ENCODE measurements around the gene BCL2. TPM values are rescaled to one million over a fixed set of nuclear protein-coding genes. Genes with fewer than 3 reads are reported as not detected.

Gene BCL2
- polyA plus RNA-seq, 1 of the 3 experiments (the other 2 are of a cell fraction) = 1.5 TPM

GRCh38 chr18:63346480-63347183, 27.1 kb upstream of the BCL2 start (continued):
- TF ChIP-seq CTCF (IDR thresholded peaks at IDR 0.05) (no peak), USF2 (IDR thresholded peaks at IDR 0.05; ENCODE audit: borderline replicate concordance, low read depth, low read length) (no peak), GATA2 (CRISPR knock-in tag; IDR thresholded peaks at IDR 0.05) (no peak), TAF1 (IDR thresholded peaks at IDR 0.05; ENCODE audit: borderline replicate concordance, low read depth, low read length) (no peak), CHD2 (IDR thresholded peaks at IDR 0.05; ENCODE audit: low read length, partially characterized antibody) (no peak), RAD21 (IDR thresholded peaks at IDR 0.05; ENCODE audit: low read length) (no peak)
- TF ChIP-seq, protein P1, sequence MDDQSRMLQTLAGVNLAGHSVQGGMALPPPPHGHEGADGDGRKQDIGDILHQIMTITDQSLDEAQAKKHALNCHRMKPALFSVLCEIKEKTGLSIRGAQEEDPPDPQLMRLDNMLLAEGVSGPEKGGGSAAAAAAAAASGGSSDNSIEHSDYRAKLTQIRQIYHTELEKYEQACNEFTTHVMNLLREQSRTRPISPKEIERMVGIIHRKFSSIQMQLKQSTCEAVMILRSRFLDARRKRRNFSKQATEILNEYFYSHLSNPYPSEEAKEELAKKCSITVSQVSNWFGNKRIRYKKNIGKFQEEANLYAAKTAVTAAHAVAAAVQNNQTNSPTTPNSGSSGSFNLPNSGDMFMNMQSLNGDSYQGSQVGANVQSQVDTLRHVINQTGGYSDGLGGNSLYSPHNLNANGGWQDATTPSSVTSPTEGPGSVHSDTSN (IDR thresholded peaks at IDR 0.05) = no peak
- TF ChIP-seq, protein P2, sequence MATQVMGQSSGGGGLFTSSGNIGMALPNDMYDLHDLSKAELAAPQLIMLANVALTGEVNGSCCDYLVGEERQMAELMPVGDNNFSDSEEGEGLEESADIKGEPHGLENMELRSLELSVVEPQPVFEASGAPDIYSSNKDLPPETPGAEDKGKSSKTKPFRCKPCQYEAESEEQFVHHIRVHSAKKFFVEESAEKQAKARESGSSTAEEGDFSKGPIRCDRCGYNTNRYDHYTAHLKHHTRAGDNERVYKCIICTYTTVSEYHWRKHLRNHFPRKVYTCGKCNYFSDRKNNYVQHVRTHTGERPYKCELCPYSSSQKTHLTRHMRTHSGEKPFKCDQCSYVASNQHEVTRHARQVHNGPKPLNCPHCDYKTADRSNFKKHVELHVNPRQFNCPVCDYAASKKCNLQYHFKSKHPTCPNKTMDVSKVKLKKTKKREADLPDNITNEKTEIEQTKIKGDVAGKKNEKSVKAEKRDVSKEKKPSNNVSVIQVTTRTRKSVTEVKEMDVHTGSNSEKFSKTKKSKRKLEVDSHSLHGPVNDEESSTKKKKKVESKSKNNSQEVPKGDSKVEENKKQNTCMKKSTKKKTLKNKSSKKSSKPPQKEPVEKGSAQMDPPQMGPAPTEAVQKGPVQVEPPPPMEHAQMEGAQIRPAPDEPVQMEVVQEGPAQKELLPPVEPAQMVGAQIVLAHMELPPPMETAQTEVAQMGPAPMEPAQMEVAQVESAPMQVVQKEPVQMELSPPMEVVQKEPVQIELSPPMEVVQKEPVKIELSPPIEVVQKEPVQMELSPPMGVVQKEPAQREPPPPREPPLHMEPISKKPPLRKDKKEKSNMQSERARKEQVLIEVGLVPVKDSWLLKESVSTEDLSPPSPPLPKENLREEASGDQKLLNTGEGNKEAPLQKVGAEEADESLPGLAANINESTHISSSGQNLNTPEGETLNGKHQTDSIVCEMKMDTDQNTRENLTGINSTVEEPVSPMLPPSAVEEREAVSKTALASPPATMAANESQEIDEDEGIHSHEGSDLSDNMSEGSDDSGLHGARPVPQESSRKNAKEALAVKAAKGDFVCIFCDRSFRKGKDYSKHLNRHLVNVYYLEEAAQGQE (IDR thresholded peaks at IDR 0.05; ENCODE audit: low read depth, low read length) = no peak

DNA sequence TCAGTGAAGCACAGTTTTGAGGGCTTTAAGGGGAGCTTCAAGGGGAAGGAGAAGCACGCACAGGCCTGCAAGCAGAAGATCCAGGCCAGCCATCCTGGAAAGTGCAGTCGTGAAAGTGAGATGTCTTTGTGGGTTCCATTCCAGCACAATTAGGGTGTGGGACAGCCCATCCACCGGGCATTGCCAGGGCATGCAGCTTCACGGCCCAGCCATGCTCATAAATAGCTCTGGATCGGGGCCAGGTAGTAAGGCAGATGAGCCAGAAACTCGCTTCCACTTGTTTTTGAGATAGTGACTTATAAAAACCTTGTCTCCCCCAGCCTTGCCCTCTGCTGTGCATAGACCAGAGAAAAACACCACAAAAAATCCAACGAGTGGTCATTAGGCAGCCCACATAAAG, 26.5 kb upstream of the BCL2 start:
- Histone ChIP-seq H3K9ac (no peak overlapping the region), H2AFZ (ENCODE audit: low read depth) (no peak overlapping the region), H3K79me2 (ENCODE audit: insufficient read depth) (no peaks in the 10 kb centered on the region; the same call in 1 of the 2 replicates), H3K4me3 (ENCODE audit: low read depth in 2 of 2, low read length in 1 of 2) (no peak overlapping the region), H3F3A (replicated peaks; ENCODE audit: insufficient read depth) (peaks cover 9% of the 10 kb centered on the region), H3K4me2 (no peak overlapping the region), H4K20me1 (ENCODE audit: insufficient read depth) (no peaks in the 10 kb centered on the region), H3K27ac (ENCODE audit: low read depth in 2 of 2, low read length in 1 of 2) (no peak overlapping the region), H3K36me3 (replicated peaks in 1 of 2; ENCODE audit: control insufficient read depth in 1 of 2, insufficient read depth in 2 of 2, low read length in 1 of 2) (peaks cover 51 to 64% of the 10 kb centered on the region in 2 experiments), H3K4me1 (ENCODE audit: control insufficient read depth in 1 of 2, insufficient read depth in 2 of 2, low read depth in 1 of 2, low read length in 1 of 2) (peaks cover 0 to 7% of the 10 kb centered on the region in 2 experiments; a peak in 1 of 4 replicates), H3K27me3 (ENCODE audit: insufficient read depth) (no peaks in the 10 kb centered on the region), H3K9me2 (no peaks in the 10 kb centered on the region), H3K9me3 (no peaks in the 10 kb centered on the region)
- CTCF ChIA-PET = interaction anchor here (1.5 to 1.7 kb wide), 2 partner anchors 93 to 321 kb away, joined by 4 to 6 read pairs; no protein-coding TSS in a partner anchor
- 82% methylated on average over 7 of the region's 7 CpGs for WGBS (ENCODE audit: low lambda C conversion rate)
- no peak for DNase-seq
- POLR2A ChIA-PET = no interaction called here
- TF ChIP-seq SIN3A (IDR thresholded peaks at IDR 0.05; ENCODE audit: borderline replicate concordance, low read depth, low read length) (no peak), ELF1 (IDR thresholded peaks at IDR 0.05) (no peak), IRF3 (IDR thresholded peaks at IDR 0.05; ENCODE audit: low read depth, low read length) (no peak), USF2 (IDR thresholded peaks at IDR 0.05; ENCODE audit: borderline replicate concordance, low read depth, low read length) (no peak), TAF1 (IDR thresholded peaks at IDR 0.05; ENCODE audit: borderline replicate concordance, low read depth, low read length) (no peak), CTCF (IDR thresholded peaks at IDR 0.05) (no peak), FOXM1 (IDR thresholded peaks at IDR 0.05; ENCODE audit: low read depth) (no peak), POLR2AphosphoS5 (IDR thresholded peaks at IDR 0.05; ENCODE audit: low read depth, low read length) (no peak), TCF12 (IDR thresholded peaks at IDR 0.05) (no peak), RXRA (IDR thresholded peaks at IDR 0.05; ENCODE audit: borderline replicate concordance, low read depth) (no peak)
- TF ChIP-seq, protein P1 (IDR thresholded peaks at IDR 0.05) = no peak

Measured in SK-N-SH (cell line).